ELF-1 (cell line): ENCODE results near the gene ANGPTL2.

ENCODE experiments used
- DNase-seq: peaks from one replicate; pipeline ENCODE4 v3.0.0-alpha.2; 2016; ENCODE audit warnings: low read depth, low spot score

The ANGPTL2 gene

DNA sequence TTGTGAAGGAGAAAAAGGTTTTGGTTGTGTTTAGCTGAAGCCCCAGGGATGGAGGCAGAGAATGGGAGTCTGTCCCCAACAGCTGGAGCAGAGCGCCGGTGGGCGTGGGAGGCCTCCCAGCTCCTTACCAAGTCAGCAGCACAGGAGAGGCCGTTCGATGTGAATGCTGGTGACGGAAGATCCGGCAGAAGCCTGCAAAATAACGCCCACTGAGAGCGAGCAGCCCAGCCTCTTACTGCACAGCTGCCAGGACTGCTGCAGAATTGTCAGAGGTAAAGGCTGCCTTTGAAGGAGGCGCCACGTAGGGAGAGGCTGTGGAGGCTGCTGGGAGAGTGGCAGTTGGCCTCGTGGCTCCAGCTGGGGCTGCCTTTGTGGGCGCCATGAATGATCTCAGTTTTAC lies 26.2 kb downstream of the ANGPTL2 start:
- no peak for DNase-seq

- DNase-seq = no peak
Observed at GRCh38 chr9:127095411-127095810, 27.0 kb downstream of the ANGPTL2 start.

DNA sequence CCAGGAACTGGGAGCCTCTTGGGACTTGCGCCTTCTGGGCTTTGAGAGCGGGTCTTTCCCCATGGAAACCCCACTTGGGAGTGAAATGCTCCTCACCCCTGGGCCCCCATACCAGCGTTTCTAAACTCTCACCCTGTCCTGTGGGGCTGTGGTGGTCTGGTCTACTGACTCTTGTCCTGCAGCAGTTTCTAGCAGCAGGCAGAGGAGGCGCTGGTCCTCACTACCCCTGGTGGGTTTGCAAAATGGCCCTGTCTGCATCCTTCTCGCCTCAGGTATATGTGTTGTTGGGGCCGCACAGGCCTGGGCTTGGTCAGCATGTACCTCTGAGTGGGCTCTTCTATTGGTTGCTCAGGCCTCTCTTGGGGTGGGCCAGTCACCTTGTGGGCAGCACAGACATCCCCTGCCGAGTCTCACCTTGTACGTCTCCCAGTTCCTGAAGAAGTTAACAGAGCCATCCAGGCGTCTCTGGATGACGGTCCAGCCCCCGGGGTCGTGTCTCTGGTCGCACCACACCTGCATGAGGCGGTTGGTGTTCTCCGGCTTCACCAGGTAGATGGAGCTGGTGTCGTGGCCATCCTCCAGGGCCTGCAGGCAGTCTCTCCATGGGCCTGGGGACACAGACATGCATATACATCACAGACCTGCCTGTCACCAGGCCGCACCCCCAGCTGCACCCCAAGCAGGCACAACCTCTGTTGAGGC lies 29.0 kb downstream of the ANGPTL2 start:
- no peak for DNase-seq

GRCh38 chr9:127092041-127092608 lies 30.3 kb downstream of the ANGPTL2 start:
- DNase-seq = no peak

DNA sequence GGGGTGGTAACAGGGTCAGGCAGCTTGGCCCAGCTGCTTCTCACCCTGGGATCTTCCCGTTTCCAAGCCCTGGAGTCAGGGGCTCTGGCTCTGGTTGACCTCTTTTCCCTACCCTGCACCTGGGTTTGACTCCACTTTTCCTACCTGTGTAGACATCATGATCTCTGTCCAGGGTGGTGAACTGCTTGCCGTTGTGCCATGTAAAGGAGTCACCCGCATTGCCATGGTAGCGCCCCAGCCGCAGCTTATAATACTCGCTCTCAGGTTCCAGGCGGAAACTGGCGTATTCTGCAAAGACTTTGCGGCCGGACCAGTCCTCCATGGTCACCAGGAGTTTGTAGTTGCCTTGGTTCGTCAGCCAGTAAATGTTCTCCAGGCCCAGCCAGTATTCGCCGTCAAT lies 30.9 kb downstream of the ANGPTL2 start:
- DNase-seq = no peak

DNA sequence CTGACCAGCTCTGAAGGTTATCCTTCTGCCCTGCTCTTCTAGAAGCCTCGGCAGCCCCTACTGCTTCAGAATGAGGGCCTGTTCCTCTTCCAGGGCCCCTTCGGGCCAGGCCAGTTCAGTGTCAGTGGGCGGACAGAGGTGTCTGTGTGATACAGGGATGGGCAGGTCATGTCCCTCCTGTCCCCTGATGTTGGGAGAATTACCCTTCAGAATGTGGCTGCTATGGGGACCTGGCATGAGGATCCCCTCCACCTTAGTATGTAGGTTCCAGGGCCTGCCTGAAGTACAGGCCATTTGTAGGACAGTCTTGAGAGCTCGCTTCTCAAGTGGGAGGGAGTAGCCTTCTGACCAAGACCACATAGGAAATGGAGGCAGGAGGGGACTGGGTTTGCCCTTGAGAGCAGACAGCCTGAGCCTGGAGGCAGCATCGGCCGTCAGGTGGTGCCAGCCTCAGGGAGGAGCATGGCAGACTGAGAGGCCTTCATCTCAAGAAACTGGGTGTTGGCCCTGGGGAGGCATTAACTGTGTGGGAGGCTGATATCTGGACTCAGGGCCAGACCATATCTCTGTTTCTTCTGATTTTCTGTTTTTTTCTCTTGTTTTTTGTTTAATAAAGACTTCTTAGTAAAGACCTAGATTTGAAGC lies 32.0 kb downstream of the ANGPTL2 start:
- no peak for DNase-seq

GRCh38 chr9:127089631-127090081 lies 32.8 kb downstream of the ANGPTL2 start:
- DNase-seq = no peak

GRCh38 chr9:127088724-127089615 lies 33.5 kb downstream of the ANGPTL2 start:
- DNase-seq = no peak

DNA sequence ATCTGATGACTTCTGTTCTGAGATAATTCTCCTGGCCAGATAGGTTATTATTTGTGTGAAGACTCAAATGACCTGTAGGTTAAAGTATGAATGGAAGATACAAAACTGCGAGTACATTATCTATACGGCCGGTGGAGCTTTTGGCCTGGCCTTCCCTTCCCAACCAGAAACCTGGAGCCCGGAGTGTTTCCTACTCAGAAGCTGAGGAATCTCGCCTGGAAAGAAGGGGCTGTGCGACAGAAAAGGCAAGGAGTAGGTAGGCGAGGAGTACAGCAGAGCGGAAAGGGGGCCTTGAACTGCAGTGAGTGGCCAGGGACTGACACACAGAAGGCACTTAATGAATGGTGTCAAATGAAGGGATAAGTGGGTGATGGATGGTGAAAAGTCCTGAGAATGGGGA lies 34.6 kb downstream of the ANGPTL2 start:
- DNase-seq = no peak

DNA sequence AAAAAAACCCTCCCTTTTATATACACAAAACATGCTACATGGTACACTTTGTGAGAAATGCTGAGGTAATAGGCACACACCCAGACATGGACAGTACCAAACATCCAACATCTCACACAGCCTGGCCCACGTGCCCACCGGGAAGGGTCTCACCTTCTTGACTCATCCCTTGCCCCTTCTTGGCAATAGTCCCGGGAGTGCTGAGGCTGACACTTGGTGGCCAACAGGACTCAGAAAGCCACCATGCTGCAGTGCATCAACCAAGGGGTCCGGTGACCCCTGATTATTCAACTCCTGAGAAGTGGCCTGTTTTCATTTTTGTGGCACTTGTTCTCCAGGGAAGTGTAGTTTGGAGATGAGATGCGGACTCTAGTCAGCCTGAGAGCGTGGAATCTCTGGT lies 35.0 kb downstream of the ANGPTL2 start:
- no peak for DNase-seq

DNA sequence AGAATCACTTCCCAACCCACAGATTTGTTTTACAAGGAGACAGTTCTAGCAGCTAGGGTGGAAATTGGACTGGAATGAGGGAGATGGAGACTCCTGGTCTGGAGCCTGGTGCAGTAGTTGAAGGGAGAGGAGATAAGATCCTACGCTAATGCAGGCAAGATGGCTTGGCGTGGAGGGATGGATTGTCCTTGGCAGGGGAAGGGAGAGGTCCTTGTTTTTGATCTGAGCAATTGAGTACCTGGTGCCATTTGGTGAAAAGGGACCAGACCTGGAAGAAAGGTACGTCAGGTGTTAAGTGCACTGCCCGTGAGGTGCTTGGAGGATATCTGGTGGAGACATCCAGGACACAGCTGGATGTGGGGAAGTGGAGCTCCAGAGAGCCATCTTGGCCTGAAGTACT lies 35.7 kb downstream of the ANGPTL2 start:
- no peak for DNase-seq

DNA sequence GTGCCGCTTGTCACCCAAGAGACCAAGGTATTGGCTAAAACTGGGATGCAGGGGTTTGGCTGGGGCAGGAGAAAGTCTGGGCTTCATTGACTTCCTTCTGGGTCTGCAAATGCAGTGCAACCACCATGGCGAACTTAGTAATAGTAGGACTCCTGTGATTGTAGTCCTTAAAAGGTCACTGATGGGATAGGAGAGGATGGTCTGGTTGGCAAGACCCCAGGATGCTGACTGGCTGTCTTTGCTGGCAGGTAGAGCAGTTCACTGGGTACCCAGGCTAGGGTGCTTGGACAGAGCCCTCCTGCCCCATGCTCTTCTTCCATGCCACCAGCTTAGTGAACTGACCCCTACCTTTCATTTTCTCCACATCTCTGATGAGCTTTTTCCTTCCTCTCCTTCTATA lies 37.2 kb downstream of the ANGPTL2 start:
- no peak for DNase-seq

DNA sequence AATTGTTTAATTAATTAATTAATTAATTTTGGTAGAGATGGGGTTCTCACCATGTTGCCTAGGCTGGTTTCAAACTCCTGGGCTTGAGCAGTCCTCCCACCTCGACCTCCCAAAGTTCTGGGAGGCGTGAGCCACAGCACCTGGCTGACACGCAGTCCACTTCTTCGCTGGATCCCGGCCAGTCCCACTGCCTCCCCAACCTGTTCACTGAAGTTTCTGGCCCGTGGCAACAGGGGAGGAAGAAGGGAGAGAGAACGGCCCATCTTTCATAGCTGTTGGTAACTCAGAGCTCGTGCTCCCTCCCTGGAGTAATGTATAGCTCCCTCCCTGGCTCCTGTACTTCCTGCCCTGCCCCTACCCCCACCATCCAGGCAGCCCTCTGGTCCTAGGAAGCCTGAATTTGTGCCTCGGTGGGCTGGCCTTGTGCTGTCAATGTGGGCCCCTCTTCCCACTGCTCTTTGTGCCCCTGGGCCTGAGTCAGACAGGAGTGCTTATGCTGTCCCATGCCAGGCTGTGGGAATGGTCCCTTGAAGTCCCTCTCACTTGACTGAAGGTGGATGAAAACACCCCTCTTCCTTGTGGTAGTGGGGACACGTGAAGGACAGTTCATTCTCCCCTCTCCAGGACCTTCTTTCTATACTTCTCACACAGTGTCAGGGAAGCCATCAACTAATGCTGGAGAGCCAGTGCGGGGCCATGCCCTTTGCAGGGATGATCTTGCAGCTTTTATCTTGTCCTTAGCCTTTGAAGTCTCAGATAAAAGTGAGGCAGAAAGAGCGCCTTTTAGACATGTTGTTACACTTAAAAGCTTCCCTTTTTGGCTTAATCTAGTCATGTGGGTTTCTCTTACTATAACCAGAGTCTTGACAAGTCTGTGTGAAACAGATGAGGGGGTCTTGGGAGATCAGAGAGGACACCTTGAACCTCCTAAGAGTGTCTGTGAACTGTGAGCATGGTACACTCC lies 38.1 kb downstream of the ANGPTL2 start:
- DNase-seq = no peak

DNA sequence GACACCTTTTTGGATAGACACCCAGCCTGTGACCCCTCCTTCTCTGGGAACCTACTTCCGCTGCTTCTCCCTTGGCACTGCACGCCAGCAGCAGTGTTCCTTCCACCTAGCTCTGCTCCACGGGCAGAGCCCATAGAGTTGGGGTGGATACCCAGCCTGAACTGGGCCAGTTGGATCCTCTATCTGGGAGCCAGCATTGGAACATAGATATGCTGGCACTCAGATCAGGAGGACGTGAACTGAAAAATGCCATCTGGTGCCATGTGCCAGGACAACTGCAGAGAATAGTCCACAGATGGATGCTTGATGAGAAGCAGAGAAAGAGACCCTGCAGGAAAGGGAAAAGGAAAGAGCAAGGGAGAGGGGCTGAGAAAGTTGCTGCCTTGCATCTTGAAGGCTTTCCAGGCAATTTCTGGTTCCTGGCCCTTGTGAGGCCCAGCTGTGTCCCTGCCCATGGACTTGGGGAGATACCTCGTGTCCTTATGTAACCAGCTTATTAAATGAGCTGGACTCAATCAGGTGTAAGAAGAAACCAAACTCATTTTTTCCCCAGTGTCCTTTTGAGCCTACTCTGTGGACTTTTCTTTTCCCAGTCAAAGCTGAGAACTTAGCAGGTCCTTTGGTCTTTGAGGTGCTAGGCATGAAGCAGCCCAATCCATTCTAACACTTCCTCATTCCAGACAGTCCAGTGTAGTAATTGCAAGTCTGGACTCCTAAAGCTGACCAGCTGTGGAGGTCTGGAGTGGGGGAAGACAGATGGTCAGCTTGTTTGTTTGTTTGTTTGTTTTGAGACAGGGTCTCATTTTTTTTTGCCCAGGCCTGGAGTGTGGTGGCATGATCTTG lies 39.1 kb downstream of the ANGPTL2 start:
- DNase-seq = no peak

DNA sequence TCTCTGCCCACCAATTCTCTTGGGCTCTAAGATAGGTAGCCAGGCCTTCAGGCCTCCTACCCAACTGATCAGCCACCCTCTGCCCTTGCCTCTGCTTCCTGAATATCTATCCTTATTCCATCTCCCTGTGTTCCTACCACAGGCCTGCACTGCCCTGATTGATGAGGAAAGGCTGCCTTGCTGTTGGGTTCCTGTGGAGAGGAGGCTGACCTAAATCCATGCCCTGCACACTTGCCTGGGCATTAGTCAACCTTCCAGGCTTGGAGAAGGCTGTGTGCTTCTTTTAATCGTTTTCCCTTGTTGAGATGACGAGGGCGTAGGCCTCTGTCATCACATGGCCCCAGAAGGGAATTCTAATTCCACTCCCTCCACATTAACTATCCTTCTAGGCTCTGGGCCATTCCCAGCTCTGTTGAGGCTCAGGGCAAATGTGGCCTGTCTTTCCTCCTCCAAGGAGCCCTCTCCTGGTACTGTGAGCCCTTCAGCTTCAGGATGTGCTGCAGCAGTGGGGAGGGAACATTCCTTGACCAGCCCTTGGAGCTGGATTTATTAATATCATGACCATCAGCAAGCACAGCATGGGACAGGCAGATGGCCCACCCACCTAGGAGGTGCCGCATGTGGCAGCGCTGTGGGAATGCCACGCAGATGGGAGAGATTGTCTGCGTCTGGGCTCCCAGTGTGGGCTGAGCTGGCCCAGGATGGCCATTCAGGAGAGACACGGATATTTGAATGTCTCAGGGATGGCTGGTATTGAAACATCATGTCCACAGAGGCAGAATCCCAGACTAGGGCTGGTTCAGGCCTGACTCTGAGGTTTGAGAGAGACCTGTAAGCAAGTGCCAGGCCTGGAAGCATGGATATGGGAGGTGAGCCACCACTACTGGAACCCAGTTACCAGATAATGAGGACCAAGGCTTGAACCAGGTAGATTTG lies 40.9 kb downstream of the ANGPTL2 start:
- no peak for DNase-seq

- no peak for DNase-seq
Observed at GRCh38 chr9:127079446-127080140, 42.8 kb downstream of the ANGPTL2 start.

- no peak for DNase-seq
Observed at GRCh38 chr9:127078988-127079387, 43.4 kb downstream of the ANGPTL2 start.

DNA sequence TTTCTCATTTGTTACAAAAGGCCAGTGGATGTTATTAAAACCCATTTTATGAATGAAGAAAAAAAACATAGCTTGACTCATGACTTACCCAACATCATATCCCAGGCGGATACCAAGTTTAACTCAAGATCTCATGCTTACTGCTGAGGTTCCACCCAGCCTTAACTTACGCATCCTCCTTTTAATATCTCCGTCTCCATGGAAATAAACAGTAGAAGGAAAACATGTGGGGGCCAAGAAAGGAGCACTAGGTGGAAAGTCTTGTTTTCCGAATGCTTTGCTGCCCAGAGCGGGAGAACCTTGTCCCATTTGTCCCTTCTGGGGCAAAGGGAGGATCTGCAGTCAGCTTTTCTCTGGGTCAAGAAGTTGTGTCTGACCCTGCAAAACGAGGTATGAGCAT lies 44.1 kb downstream of the ANGPTL2 start:
- DNase-seq = no peak

GRCh38 chr9:127077644-127077946 lies 44.8 kb downstream of the ANGPTL2 start:
- DNase-seq = peak; percentile 14
